ENCODE results near the gene PRR20D.
"Not testable (repeated sequence)": the region's sequence is repeated elsewhere in the genome, so short reads cannot be mapped to it uniquely, and the experiment has no call there.

The PRR20D gene

DNA sequence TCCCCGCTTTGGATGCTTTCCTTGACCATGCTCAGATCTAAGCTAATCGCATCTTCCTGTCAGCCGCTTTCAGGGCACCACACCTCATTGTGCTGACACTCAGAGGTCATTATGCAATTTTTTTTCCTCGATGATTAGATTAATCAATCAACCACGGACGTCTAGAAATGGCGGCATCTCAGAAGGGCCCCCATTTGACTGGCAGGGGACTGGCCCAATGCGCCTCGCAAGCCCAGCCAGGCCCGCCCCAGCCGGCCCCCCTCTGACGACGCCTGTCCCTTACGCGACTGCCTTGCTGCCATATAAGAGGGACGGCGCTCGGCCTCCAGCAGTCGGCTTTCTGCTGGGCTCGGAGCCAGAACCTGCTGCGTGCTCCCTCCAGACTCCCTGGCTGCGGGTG is at the start of gene PRR20D:
Gene PRR20D, plus strand, starts transcription at position 301 of the 400 bp plus-strand sequence. CDS start 387 bp downstream, outside the sequence.
- not testable (repeated sequence) for DNase-seq (ENCODE audit: low spot score)

DNA sequence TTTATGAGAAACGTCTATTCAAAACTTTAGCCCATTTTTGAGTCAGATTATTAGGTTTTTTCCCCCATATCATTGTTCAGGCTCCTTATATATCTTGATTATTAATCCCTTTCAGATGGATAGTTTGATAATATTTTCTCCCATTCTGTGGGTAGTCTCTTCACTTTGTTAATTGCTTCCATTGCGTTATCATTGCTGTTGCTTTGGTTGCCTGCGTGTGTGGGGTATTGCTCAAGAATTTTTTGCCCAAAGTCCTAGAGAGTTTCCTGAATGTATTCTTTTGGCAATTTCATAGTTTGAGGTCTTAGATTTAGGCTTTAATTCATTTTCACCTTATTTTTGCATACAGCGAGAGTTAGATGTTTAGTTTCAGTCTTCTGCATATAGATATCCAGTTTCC is 45.5 kb upstream of the PRR20D start:
- no peak for DNase-seq (ENCODE audit: low spot score)

DNA sequence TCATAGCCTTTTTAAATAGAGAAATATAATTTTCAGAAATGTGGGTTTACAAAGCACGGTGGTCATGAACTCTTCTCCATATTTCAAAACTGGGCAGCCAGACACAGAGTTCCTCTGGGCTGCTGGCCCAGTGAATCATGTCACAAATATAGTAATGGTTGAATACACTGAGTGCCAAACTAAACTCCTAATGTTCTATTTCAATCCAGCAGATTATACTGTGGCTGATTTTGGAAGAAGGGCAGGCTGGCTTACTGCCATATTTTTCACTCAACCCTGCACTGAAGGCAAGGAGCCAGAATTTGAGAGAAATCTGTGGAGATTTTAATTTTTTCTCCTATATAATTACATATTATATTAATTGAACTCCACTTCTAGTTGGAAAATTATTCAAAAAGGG is 36.8 kb upstream of the PRR20D start:
- peak; percentile 34 for DNase-seq (ENCODE audit: low spot score)

DNA sequence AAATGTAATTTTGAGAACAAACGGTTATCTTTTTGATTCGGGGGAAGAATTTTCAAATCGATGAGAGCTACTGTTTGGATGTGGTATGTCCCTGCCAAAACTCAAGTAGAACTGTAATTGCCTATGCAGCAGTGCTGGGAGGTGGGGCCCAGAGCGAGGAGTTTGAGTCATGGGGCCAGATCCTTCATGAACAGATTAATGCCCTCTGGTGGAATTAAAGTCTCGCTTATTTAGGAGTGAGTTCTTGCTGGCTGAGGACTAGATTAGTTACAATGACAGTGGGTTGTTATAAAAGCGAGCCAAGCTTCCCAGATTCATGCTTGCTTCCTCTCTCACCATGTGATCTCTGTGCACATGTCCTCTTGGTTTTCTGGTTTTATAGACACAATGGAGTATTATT is 31.5 kb upstream of the PRR20D start:
- no peak for DNase-seq (ENCODE audit: low spot score)

DNA sequence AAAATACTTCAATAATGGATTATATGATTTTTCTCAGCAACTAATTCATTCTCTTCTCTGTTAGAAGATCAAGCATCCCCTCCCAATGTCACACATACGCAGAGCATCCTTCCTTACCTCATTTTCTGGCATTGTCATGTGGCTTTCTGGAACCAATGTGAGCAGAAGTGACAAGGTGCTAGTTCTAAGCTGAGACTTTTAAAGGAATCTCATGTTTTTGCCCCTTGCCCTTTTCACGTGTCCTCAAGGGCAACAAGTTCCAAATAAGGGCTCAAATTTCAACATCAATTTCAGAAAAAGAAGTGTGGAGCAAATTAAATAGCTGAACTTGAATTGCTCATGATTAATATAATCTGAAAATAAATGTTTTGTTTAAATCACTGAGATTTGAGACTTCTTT is 24.3 kb upstream of the PRR20D start:
- DNase-seq (ENCODE audit: low spot score): no peak

DNA sequence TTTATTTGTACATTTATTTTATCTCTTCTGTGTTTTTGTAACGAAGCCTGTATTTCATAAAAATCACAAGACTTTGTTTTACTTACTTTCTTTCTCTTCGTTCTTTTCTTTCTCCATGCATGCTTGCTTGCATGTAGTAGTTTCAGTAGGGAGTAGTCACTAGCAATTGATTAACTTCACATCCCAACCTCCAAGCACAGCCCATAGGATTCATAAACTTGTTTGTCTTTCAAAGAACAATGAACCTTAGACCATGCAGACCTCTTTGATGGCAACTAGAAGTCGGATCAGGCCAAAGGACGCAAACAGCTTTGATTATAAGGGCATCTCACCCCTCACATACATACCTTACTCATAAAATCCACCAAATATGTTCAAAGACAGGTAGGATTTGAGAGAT is 22.8 kb upstream of the PRR20D start:
- DNase-seq (ENCODE audit: low spot score): no peak

DNA sequence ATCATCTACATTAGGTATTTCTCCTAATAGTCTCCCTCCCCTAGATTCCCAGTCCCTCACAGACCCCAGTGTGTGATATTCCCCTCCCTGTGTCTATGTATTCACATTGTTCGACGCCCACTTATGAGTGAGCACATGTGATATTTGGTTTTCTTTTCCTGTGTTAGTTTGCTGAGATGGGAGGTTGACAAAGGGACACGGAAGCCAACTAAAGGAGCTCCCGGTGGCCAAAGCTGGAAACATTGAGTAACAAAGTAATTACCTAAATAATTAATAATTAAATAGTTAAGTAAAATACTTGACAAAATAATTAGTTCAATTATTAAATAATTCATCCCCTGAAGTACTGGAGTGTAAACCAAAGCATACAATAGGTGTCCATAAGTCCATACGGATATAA is 21.4 kb upstream of the PRR20D start:
- no peak for DNase-seq (ENCODE audit: low spot score)

DNA sequence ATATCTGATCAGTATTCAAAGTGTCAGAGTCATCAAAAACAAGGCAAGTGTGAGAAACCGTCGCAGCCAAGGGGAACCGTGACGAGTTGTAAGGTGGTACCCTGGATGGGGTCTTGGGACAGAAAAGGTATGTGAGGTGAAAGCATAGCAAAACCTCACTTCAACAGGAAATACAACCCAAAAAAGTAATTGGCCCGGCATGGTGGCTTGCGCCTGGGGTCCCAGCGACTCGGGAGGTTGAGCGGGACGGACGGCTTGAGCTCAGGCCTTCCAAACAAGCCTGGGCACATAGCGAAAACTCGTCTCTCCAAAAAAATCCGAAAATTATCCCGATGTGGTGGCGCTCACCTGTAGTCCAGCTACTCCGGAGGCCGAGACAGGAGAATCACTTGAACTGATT is 20.7 kb upstream of the PRR20D start:
- DNase-seq (ENCODE audit: low spot score): not testable (repeated sequence)

DNA sequence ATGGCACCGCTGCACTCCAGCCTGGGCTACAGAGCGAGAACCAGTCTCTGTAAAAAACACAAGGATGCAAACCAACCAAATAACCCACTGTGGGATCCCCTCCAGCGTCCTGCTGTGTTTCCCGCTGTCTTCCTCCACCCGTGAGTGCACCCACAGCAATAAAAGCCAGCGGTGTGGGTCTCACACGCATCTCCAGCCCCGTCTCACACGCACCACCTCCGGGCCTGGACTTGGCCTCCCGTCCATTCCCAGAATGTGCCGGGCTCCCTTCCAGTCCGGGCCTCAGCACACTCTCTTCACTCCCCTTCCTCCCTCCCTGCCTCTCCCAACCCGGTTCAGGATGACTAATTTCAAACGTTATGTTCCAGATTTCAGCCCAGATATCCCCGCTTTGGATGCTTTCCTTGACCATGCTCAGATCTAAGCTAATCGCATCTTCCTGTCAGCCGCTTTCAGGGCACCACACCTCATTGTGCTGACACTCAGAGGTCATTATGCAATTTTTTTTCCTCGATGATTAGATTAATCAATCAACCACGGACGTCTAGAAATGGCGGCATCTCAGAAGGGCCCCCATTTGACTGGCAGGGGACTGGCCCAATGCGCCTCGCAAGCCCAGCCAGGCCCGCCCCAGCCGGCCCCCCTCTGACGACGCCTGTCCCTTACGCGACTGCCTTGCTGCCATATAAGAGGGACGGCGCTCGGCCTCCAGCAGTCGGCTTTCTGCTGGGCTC is 20.0 kb upstream of the PRR20D start, which contains the start of gene PRR20A:
Gene PRR20A, plus strand, starts transcription at position 684 of the 734 bp plus-strand sequence. CDS start 387 bp downstream, outside the sequence.
- DNase-seq (ENCODE audit: low spot score): not testable (repeated sequence)

DNA sequence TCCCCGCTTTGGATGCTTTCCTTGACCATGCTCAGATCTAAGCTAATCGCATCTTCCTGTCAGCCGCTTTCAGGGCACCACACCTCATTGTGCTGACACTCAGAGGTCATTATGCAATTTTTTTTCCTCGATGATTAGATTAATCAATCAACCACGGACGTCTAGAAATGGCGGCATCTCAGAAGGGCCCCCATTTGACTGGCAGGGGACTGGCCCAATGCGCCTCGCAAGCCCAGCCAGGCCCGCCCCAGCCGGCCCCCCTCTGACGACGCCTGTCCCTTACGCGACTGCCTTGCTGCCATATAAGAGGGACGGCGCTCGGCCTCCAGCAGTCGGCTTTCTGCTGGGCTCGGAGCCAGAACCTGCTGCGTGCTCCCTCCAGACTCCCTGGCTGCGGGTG is 13.2 kb upstream of the PRR20D start, which contains the start of gene PRR20B:
Gene PRR20B, plus strand, starts transcription at position 301 of the 400 bp plus-strand sequence. CDS start 387 bp downstream, outside the sequence.
- not testable (repeated sequence) for DNase-seq (ENCODE audit: low spot score)

DNA sequence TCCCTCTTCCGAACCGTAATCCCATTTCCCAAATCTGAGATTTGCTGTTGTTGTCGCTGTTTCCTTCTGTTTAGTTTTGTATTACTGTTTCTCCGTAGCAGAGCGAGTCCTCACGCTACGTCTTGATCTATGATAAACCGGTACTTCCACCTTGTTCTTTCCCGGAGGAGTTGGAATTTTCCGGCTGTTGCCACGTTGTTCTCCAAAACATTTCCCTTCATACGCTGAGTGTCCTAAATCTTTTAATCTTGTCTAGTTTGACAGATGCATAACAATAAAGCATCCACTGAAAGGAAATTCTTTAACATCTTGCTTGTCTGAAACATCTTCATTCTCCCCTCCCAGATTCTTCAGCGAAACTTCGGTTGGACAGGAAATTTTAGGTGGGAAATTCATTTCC is 12.3 kb upstream of the PRR20D start:
- DNase-seq (ENCODE audit: low spot score): not testable (repeated sequence)

DNA sequence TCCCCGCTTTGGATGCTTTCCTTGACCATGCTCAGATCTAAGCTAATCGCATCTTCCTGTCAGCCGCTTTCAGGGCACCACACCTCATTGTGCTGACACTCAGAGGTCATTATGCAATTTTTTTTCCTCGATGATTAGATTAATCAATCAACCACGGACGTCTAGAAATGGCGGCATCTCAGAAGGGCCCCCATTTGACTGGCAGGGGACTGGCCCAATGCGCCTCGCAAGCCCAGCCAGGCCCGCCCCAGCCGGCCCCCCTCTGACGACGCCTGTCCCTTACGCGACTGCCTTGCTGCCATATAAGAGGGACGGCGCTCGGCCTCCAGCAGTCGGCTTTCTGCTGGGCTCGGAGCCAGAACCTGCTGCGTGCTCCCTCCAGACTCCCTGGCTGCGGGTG is 6.7 kb upstream of the PRR20D start, which contains the start of gene PRR20C:
Gene PRR20C, plus strand, starts transcription at position 301 of the 400 bp plus-strand sequence. CDS start 387 bp downstream, outside the sequence.
- not testable (repeated sequence) for DNase-seq (ENCODE audit: low spot score)

DNA sequence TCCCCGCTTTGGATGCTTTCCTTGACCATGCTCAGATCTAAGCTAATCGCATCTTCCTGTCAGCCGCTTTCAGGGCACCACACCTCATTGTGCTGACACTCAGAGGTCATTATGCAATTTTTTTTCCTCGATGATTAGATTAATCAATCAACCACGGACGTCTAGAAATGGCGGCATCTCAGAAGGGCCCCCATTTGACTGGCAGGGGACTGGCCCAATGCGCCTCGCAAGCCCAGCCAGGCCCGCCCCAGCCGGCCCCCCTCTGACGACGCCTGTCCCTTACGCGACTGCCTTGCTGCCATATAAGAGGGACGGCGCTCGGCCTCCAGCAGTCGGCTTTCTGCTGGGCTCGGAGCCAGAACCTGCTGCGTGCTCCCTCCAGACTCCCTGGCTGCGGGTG is 6.5 kb downstream of the PRR20D start, which contains the start of gene PRR20E:
Gene PRR20E, plus strand, starts transcription at position 301 of the 400 bp plus-strand sequence. CDS start 387 bp downstream, outside the sequence.
- DNase-seq (ENCODE audit: low spot score): not testable (repeated sequence)

DNA sequence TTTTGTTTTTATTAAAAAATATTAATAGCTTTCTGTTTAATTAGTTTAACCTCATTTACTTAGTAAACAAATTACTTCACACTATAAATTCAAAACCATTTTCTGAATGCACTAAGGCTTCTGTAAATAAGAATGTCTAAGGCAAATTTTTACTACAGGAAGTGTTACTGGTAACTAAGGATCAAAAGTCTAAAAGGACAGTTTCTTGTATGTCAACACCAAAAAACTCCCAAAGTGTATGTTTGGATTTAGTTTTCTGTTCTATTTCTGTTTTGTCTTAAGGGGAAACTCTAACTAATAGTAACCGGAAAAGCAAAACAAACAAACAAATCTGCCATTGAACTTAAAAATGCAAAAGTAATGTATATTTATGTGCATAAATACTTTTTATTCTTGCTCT is 31.2 kb downstream of the PRR20D start:
- no peak for DNase-seq (ENCODE audit: low spot score)

DNA sequence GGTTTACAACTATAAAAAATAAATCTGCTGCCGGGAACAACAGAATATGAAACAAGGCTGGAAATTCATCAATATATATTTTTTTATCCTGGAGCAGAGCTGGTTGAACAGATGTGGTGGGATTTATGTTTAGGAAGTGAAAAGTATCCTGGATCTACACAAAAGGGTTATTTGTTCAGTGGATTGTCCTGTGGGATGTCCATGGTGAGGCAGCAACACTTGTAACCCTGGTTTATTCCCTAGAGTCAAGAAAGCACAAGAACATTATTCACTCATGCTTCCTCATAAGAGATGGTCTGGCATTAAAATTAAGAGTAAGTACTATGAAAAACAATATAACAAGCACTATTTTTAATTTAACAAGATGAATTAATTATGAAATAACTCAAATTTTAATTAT is 52.6 kb downstream of the PRR20D start:
- no peak for DNase-seq (ENCODE audit: low spot score)

All from Ammon's horn (tissue), 1 donor.